HepG2 (cell line): ENCODE measurements around the gene SLC43A1. TPM values are rescaled to one million over a fixed set of nuclear protein-coding genes. Genes with fewer than 3 reads are reported as not detected.
A peak's percentile ranks its signal among the peaks of the same experiment; 100 is the strongest.

Experiments
- CTCF ChIP-seq: sonication (generic); formaldehyde crosslinking; IDR thresholded peaks from 2 replicates; pipeline ENCODE4 v1.5.0; 2020; ENCODE audit warnings: mild to moderate bottlenecking, missing genetic modification reagents, moderate library complexity
- E2F2 ChIP-seq: sonication (generic); formaldehyde crosslinking; IDR thresholded peaks from 2 replicates; pipeline ENCODE4 v1.4.0; 2020; ENCODE audit warnings: missing genetic modification reagents, borderline replicate concordance
- HHEX ChIP-seq: IDR thresholded peaks from 2 replicates; pipeline ENCODE4 v1.6.1; 2016; ENCODE audit warnings: control low read depth
- HIC2 ChIP-seq: sonication (generic); formaldehyde crosslinking; IDR thresholded peaks from 2 replicates; pipeline ENCODE4 v1.9.0; 2022; ENCODE audit warnings: low read depth, missing genetic modification reagents
- HOXA5 ChIP-seq: sonication (generic); formaldehyde crosslinking; IDR thresholded peaks from 2 replicates; pipeline ENCODE4 v1.4.0; 2020; ENCODE audit warnings: missing genetic modification reagents
- MIER2 ChIP-seq: IDR thresholded peaks from 2 replicates; pipeline ENCODE4 v1.6.1; 2016; ENCODE audit warnings: missing biosample characterization, missing genetic modification reagents
- POGZ ChIP-seq: sonication (generic); formaldehyde crosslinking; IDR thresholded peaks from 2 replicates; pipeline ENCODE4 v1.4.0; 2020; ENCODE audit warnings: mild to moderate bottlenecking, missing genetic modification reagents
- PRDM10 ChIP-seq: sonication (generic); formaldehyde crosslinking; IDR thresholded peaks from 2 replicates; pipeline ENCODE4 v1.4.0; 2020; ENCODE audit warnings: low read depth, missing genetic modification reagents
- SNRNP70 ChIP-seq: fragments of 200-400 bp; formaldehyde crosslinking; IDR thresholded peaks from 2 replicates; pipeline ENCODE4 v1.6.1; 2017; ENCODE audit warnings: mild to moderate bottlenecking, low read depth, low read length, moderate library complexity
- ZSCAN21 ChIP-seq: sonication (generic); formaldehyde crosslinking; IDR thresholded peaks from 2 replicates; pipeline ENCODE4 v1.8.0; 2022; ENCODE audit warnings: mild to moderate bottlenecking, missing genetic modification reagents, moderate library complexity, borderline replicate concordance
- polyA plus RNA-seq, 8 experiments: library from polyadenylated mRNA; depleted of rRNA in 3 of 8; stranded (reverse) in 7 of 8; unstranded in 1 of 8; fragments of >200 nt; fragmentation: Illumina TruSeq in 4 of 8; extraction: Trizol in 4 of 8; gene quantifications; 2 replicates each; pipeline versions ENCODE4 v1.2.1 to v1.2.3, GENCODE V29; 2011 to 2016; ENCODE audit warnings: low read depth in 4 of 8, missing spikeins in 1 of 8, mixed read lengths in 1 of 8; ENCODE audit not compliant: insufficient read depth in 1 of 8
- total RNA-seq, 5 experiments: library from RNA; depleted of rRNA; stranded (reverse); fragments of >200 nt; fragmentation: Illumina TruSeq; extraction: Trizol; gene quantifications; 2 replicates each; pipeline ENCODE4 v1.2.3, GENCODE V29; 2016; ENCODE audit warnings: low read depth in 1 of 5

Gene SLC43A1
- total and polyA plus RNA-seq, 2 of the 13 experiments (the other 11 are each of a cell fraction or from before 2014, with no cell fraction given) = 72.3 to 87.6 TPM

GRCh38 chr11:57434640-57435546, 80.6 kb downstream of the SLC43A1 start (continued):
- TF ChIP-seq POGZ (CRISPR knock-in tag) = peak; percentile 73
- no peak for TF ChIP-seq SNRNP70
- peak; percentile 54; the same call in 1 of the 2 replicates for TF ChIP-seq PRDM10 (CRISPR knock-in tag)
- no peak for TF ChIP-seq E2F2
- TF ChIP-seq CTCF (CRISPR knock-in tag) = no peak
- TF ChIP-seq MIER2 (CRISPR knock-in tag) = peak; percentile 85
- TF ChIP-seq HIC2 (CRISPR knock-in tag) = 0 out of 2 replicates have a peak, but pooled peaks have one; percentile 25
- TF ChIP-seq HOXA5 = peak; percentile 83
- TF ChIP-seq HHEX (CRISPR knock-in tag) = 0 out of 2 replicates have a peak, but pooled peaks have one; percentile 55
- no peak for TF ChIP-seq ZSCAN21 (CRISPR knock-in tag)
